Measurements from ENCODE around the gene LHX2. TPM values are rescaled to one million over a fixed set of nuclear protein-coding genes. Genes with fewer than 3 reads are reported as not detected.

The LHX2 gene
- total RNA-seq, 2 experiments from 2014 or later = not detected

DNA sequence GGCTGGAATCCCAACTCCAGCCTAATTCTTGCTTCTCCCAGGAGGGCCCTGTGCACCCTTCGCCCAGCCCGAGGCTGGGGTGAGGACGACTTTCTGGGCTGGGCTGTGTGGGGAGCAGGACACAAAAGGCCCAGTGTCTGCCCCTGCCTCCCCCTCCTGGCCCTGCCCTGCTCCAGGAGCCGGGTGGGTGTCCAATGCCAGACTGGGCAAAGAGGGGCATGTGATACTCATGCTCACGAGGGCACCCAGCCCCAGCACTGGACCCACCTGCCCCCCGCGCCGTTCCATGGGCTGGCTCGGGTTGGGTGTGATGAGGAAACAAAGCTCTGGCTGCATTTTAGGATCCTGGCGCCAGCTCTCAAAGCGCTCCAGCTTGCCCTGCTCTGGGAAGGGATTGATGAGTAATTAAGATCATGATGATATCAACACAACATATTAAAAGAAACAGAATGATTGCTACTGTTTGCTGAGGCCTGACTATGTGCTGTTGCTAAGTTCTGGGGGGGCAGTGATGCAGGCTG lies 30.7 kb downstream of the LHX2 start:
- H3K4me1 Mint-ChIP-seq (ENCODE audit: low read depth) = peaks cover 15% of the 10 kb centered on the region
- POLR2A ChIA-PET = no interaction called here
- TF ChIP-seq, protein P1, sequence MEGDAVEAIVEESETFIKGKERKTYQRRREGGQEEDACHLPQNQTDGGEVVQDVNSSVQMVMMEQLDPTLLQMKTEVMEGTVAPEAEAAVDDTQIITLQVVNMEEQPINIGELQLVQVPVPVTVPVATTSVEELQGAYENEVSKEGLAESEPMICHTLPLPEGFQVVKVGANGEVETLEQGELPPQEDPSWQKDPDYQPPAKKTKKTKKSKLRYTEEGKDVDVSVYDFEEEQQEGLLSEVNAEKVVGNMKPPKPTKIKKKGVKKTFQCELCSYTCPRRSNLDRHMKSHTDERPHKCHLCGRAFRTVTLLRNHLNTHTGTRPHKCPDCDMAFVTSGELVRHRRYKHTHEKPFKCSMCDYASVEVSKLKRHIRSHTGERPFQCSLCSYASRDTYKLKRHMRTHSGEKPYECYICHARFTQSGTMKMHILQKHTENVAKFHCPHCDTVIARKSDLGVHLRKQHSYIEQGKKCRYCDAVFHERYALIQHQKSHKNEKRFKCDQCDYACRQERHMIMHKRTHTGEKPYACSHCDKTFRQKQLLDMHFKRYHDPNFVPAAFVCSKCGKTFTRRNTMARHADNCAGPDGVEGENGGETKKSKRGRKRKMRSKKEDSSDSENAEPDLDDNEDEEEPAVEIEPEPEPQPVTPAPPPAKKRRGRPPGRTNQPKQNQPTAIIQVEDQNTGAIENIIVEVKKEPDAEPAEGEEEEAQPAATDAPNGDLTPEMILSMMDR (IDR thresholded peaks at IDR 0.05) = no peak
- peaks cover 65% of the 10 kb centered on the region for H3K27me3 Mint-ChIP-seq
- H3K36me3 Mint-ChIP-seq (ENCODE audit: low read depth) = no peaks in the 10 kb centered on the region
- DNase-seq (no peak), ATAC-seq (no peak)
- no peaks in the 10 kb centered on the region for H3K9me3 Mint-ChIP-seq
- CTCF ChIA-PET = interaction anchor here (0.6 to 2.3 kb wide), 4 partner anchors 10 to 84 kb away, joined by 3 to 47 read pairs (median 4); no protein-coding TSS in a partner anchor
- no peak overlapping the region for H3K27ac Mint-ChIP-seq
- H3K4me3 Mint-ChIP-seq = no peak overlapping the region
- intact Hi-C loops (cut with micrococcal nuclease) = loop anchor here (5.0 kb wide), 1 partner anchor 85 kb away; no protein-coding TSS in a partner anchor

DNA sequence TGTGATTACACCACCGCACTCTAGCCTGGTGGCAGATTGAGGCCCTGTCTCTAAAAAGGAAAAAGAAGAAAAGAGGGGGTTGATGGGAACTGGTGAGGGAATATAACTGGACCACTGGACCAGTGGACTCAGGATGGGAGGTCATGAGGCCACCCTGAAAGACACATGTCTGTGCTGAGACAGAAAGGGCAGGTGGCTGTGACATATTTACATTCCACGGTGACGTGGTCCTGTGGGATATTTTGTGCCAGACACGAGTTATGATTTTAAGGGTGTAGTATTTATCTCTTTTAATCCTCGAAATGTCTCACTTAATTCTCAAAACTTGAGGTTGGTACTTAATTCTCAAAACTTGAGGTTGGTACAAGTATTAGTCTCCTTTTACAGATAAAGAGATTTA lies 32.9 kb downstream of the LHX2 start:
- H3K36me3 Mint-ChIP-seq (ENCODE audit: low read depth) = no peaks in the 10 kb centered on the region
- H3K4me1 Mint-ChIP-seq (ENCODE audit: low read depth) = peaks cover 12% of the 10 kb centered on the region
- ChIA-PET POLR2A (no interaction called here), CTCF (no interaction called here)
- TF ChIP-seq, protein P1 (IDR thresholded peaks at IDR 0.05) = no peak
- H3K27ac Mint-ChIP-seq = no peak overlapping the region
- DNase-seq = no peak
- H3K9me3 Mint-ChIP-seq = no peaks in the 10 kb centered on the region
- peaks cover 58% of the 10 kb centered on the region for H3K27me3 Mint-ChIP-seq
- no peak overlapping the region for H3K4me3 Mint-ChIP-seq
- ATAC-seq = no peak
- intact Hi-C loops (cut with micrococcal nuclease) = loop anchor here (5.0 kb wide), 1 partner anchor 87 kb away; no protein-coding TSS in a partner anchor

DNA sequence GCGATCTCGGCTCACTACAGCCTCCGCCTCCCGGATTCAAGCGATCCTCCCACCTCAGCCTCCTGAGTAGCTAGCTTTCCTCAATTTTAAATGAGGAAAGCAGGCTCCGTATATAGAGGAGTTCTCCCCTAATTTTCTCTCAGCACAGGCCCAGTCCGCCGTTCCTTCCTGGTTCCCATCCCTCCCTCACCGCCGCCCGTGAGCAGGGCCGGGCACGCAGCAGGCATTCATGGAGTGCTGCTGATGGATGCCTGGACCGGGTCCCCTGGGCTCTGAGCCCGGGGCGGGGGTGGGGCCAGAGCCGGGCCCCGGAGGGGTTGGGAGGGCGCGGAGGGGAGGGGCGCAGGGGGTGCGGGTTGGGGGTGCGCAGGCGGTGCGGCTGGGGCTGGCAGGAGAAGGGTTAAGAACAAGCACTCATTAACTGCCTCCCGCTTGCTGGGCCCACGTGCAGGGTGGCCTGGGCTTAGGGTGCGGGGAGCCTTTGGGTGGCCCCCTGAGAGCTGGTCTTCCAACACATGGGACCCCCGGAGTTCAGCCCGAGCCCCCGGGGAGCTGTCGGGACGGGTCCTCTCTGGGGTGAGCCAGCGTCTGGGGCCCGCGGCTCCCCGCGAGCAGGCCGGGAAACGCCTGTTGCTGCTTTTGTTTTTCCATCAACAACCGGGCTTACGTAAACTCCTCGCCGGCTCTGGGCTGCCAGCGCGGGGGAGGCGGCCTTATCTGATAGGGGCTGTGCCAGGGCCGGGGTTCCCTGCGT lies 33.7 kb downstream of the LHX2 start:
- DNase-seq (peak; percentile 31), ATAC-seq (no peak)
- Mint-ChIP-seq H3K4me1 (ENCODE audit: low read depth) (peaks cover 8% of the 10 kb centered on the region), H3K9me3 (no peaks in the 10 kb centered on the region), H3K36me3 (ENCODE audit: low read depth) (no peaks in the 10 kb centered on the region), H3K27ac (no peak overlapping the region), H3K4me3 (no peak overlapping the region), H3K27me3 (peaks cover 52% of the 10 kb centered on the region)
- intact Hi-C loops (cut with micrococcal nuclease) = no loop called here
- TF ChIP-seq, protein P1 (IDR thresholded peaks at IDR 0.05) = no peak
- ChIA-PET POLR2A (no interaction called here), CTCF (no interaction called here)

DNA sequence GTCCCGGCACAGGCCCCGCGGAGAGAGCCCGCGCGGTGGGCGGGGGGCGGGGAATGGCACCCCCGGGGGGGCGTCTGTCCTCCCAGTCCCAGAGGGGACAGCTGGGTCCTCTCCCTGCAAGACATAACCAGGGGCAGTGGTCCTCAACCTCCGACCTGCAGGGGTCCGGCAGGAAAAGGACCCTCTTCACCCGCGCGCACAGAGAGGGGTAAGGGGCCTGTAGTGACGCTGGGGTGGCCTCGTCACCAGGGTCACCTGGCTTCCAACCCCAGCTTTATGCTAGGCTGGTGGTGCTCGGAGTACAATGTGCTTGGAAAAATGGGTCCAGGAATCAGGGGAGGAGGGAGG lies 34.2 kb downstream of the LHX2 start:
- Mint-ChIP-seq H3K27me3 (peaks cover 48% of the 10 kb centered on the region), H3K9me3 (no peaks in the 10 kb centered on the region), H3K4me3 (no peak overlapping the region), H3K36me3 (ENCODE audit: low read depth) (no peaks in the 10 kb centered on the region), H3K27ac (no peak overlapping the region), H3K4me1 (ENCODE audit: low read depth) (peaks cover 4% of the 10 kb centered on the region)
- CTCF ChIA-PET = no interaction called here
- intact Hi-C loops (cut with micrococcal nuclease) = no loop called here
- TF ChIP-seq, protein P1 (IDR thresholded peaks at IDR 0.05) = no peak
- DNase-seq = no peak
- no peak for ATAC-seq
- POLR2A ChIA-PET = no interaction called here

DNA sequence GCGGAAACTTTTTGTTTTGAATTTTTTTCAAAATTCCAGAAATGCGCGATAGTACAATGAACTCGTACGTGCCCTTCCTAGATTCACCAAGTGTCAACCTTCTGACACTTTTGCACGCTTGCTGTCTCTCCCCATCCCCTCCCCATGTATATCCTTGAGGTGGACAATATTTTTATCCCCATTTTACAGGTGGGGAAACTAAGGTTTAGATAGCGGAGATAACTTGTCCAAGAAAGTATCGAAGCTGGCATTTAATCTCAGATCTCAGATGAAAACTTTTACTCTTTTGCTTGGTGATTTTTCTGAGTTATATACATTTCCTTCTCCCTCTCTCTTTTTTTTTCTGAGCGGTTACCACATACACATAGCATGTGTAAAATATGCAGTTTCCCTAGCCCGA lies 34.6 kb downstream of the LHX2 start:
- peaks cover 51% of the 10 kb centered on the region for H3K27me3 Mint-ChIP-seq
- ChIA-PET CTCF (no interaction called here), POLR2A (no interaction called here)
- DNase-seq (no peak), ATAC-seq (no peak)
- H3K27ac Mint-ChIP-seq = no peak overlapping the region
- H3K36me3 Mint-ChIP-seq (ENCODE audit: low read depth) = no peaks in the 10 kb centered on the region
- TF ChIP-seq, protein P1 (IDR thresholded peaks at IDR 0.05) = no peak
- H3K4me3 Mint-ChIP-seq = no peak overlapping the region
- intact Hi-C loops (cut with micrococcal nuclease) = no loop called here
- peaks cover 4% of the 10 kb centered on the region for H3K4me1 Mint-ChIP-seq (ENCODE audit: low read depth)
- no peaks in the 10 kb centered on the region for H3K9me3 Mint-ChIP-seq

All from activated CD8-positive, alpha-beta T cell treated with anti-CD3 and anti-CD28 coated beads for 36 hours (primary cell).